NCI-H2107 treated with DMSO at 0.1 percent for 48 hours (cell line): ENCODE data around the gene C1QTNF6.
"Not testable (repeated sequence)": the region's sequence is repeated elsewhere in the genome, so short reads cannot be mapped to it uniquely, and the experiment has no call there.

Experiments
- DNase-seq: peaks from one replicate; lab custom pipeline; 2025; ENCODE audit not compliant: unreplicated experiment; lab: John Stamatoyannopoulos, UW

C1QTNF6 gene

GRCh38 chr22:37187891-37188761, at the start of gene C1QTNF6:
Gene C1QTNF6, minus strand, starts transcription at chr22:37188247. Its CDS starts 34 bp downstream, at chr22:37188213.
- no peak for DNase-seq

GRCh38 chr22:37235897-37236607, 48.0 kb upstream of the C1QTNF6 start:
- no peak for DNase-seq

- no peak for DNase-seq
Measured at GRCh38 chr22:37234736-37235711, 47.0 kb upstream of the C1QTNF6 start.

- no peak for DNase-seq
Measured at GRCh38 chr22:37233751-37234631, 45.9 kb upstream of the C1QTNF6 start.

- DNase-seq = not testable (repeated sequence)
Measured at GRCh38 chr22:37233371-37233750, 45.3 kb upstream of the C1QTNF6 start.

- no peak for DNase-seq
Measured at GRCh38 chr22:37232140-37232998, 44.3 kb upstream of the C1QTNF6 start.

GRCh38 chr22:37231406-37232139, 43.5 kb upstream of the C1QTNF6 start:
- DNase-seq = no peak

GRCh38 chr22:37230673-37231405, 42.8 kb upstream of the C1QTNF6 start:
- DNase-seq = no peak

- no peak for DNase-seq
Measured at GRCh38 chr22:37229805-37230672, 42.0 kb upstream of the C1QTNF6 start.

- DNase-seq = no peak
Measured at GRCh38 chr22:37229012-37229804, 41.2 kb upstream of the C1QTNF6 start.

GRCh38 chr22:37228106-37229011, 40.3 kb upstream of the C1QTNF6 start:
- no peak for DNase-seq

- DNase-seq = no peak
Measured at GRCh38 chr22:37226514-37226913, 38.5 kb upstream of the C1QTNF6 start.

- DNase-seq = no peak
Measured at GRCh38 chr22:37226087-37226486, 38.0 kb upstream of the C1QTNF6 start.

GRCh38 chr22:37225481-37225880, 37.4 kb upstream of the C1QTNF6 start:
- no peak for DNase-seq
